ENCODE data around the gene POMGNT1.

Gene POMGNT1

DNA sequence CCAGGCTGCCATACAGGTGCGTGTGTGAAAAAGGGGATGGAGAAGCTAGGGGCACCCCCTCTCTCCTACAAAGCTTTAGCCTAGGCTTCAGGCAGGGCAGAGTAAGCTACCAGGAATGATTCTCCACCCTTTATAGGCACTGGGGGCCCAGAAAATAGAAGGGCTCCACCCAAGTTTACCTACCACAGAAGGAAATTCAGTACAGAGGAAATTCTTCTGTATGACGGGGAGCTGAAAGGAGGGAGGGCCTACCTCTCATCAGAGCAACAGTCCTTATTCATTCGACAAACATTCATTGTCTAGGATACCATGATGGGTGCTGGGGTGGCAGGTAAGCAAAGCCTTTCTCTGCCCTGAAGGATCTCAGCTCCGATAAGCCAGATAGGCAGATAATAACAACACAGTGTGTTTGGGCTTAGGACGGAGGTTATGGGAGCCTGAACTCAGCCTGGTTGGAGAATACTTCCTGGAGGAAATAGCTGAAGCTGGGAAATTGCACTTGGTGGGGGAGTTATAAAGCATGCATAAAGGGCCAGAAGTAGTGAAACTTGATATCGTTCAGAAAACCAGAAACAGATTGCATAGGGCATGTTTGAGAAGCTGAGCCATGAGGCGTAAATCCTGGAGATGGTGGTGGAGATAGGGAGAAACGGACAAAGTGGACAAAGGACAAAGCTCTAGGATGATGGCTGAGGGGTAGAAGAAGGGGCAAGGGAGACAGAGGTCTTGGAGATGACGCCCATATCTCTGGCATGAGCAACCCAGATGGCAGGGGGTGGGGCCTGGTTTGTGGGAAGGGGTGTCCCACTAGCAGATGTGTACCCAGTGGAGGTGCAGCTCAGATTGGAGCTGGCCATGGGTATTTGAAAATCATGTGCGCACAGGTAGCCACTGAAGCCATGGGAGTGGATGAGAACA is 16.6 kb downstream of the POMGNT1 start:
- H3K9ac ChIP-seq (ENCODE audit: low read depth, low read length), result no peak overlapping the region
- peaks cover 10% of the 10 kb centered on the region; the same call in 1 of the 2 replicates for H3K4me1 ChIP-seq (ENCODE audit: insufficient read depth, low read length)
- no peaks in the 10 kb centered on the region for H3K36me3 ChIP-seq (ENCODE audit: insufficient read depth, low read length)
- H3K9me3 ChIP-seq (ENCODE audit: control insufficient read depth, insufficient read depth, low read length), result no peaks in the 10 kb centered on the region

DNA sequence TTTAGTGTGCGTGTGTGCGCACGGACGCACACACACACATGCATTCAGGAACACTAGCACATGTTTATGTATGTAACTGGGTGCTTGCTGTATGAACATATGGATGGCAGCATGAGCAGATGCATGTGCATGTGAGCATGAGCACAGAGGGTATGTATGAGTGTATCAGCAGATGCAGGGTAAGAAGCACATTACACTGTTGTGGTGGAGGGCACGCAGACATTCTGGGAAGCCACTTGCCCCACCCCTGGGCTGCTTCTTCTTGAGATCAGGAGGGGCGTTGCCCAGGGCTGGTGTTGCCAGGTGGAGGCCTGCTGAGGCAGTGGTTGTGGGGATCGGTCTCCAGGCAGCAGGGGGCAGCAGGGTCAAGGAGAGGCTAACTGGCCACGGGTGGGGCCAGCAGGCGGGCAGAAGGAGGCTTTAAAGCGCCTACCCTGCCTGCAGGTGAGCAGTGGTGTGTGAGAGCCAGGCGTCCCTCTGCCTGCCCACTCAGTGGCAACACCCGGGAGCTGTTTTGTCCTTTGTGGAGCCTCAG is 18.1 kb downstream of the POMGNT1 start:
- no peak overlapping the region for H3K9ac ChIP-seq (ENCODE audit: low read depth, low read length)
- peaks cover 10% of the 10 kb centered on the region; the same call in 1 of the 2 replicates for H3K4me1 ChIP-seq (ENCODE audit: insufficient read depth, low read length)
- H3K9me3 ChIP-seq (ENCODE audit: control insufficient read depth, insufficient read depth, low read length), result no peaks in the 10 kb centered on the region
- H3K36me3 ChIP-seq (ENCODE audit: insufficient read depth, low read length), result no peaks in the 10 kb centered on the region

- H3K9ac ChIP-seq (ENCODE audit: low read depth, low read length), result no peak overlapping the region
- H3K4me1 ChIP-seq (ENCODE audit: insufficient read depth, low read length), result peaks cover 17% of the 10 kb centered on the region
- no peaks in the 10 kb centered on the region for H3K36me3 ChIP-seq (ENCODE audit: insufficient read depth, low read length)
- no peaks in the 10 kb centered on the region for H3K9me3 ChIP-seq (ENCODE audit: control insufficient read depth, insufficient read depth, low read length)
Measured at GRCh38 chr1:46179138-46180081, 18.8 kb downstream of the POMGNT1 start.

DNA sequence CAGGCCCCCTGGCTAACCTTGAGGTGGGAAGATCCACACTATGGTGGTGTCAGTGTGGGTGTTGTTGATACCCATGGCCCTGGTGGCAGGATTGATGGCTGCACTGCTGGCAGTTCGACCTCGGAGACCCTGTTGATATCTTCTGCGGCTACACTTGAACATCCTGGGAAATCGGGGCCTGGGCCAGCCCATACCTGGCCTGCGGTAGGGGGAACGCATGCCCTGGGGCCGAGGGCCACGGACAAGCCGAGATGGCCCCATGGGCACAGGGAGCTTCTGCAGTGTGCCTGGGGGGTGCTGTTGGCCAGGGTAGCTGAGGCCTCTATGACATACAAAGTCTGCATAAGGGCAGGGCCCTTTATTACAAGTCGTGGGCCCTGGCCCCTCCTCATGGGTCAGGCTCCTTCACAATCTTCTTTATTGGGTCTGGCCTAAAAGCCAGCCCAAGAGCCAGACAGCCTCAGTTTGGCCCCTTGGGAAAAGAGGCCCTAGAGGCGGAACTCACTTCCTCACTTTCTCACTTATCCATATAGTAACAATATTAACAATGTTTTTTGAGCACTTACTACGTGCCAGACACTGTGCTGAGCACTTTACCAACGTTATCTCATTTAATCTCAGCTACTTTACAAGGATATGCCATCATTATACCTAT is 21.9 kb downstream of the POMGNT1 start, which contains the start of gene P3R3URF:
Gene P3R3URF (minus strand): TSS at position 278 of the 655 bp plus-strand sequence. CDS start 17 bp downstream, at position 261.
- Histone ChIP-seq H3K9me3 (ENCODE audit: control insufficient read depth, insufficient read depth, low read length) (no peaks in the 10 kb centered on the region), H3K9ac (ENCODE audit: low read depth, low read length) (no peak within 1 kb of the TSS), H3K4me1 (ENCODE audit: insufficient read depth, low read length) (peaks cover 33% of the 10 kb centered on the region), H3K36me3 (ENCODE audit: insufficient read depth, low read length) (no peaks in the 10 kb centered on the region)

- Histone ChIP-seq H3K36me3 (ENCODE audit: insufficient read depth, low read length) (no peaks in the 10 kb centered on the region), H3K4me1 (ENCODE audit: insufficient read depth, low read length) (peaks cover 30% of the 10 kb centered on the region), H3K9me3 (ENCODE audit: control insufficient read depth, insufficient read depth, low read length) (no peaks in the 10 kb centered on the region), H3K9ac (ENCODE audit: low read depth, low read length) (no peak overlapping the region)
Measured at GRCh38 chr1:46175243-46175642, 23.0 kb downstream of the POMGNT1 start.

DNA sequence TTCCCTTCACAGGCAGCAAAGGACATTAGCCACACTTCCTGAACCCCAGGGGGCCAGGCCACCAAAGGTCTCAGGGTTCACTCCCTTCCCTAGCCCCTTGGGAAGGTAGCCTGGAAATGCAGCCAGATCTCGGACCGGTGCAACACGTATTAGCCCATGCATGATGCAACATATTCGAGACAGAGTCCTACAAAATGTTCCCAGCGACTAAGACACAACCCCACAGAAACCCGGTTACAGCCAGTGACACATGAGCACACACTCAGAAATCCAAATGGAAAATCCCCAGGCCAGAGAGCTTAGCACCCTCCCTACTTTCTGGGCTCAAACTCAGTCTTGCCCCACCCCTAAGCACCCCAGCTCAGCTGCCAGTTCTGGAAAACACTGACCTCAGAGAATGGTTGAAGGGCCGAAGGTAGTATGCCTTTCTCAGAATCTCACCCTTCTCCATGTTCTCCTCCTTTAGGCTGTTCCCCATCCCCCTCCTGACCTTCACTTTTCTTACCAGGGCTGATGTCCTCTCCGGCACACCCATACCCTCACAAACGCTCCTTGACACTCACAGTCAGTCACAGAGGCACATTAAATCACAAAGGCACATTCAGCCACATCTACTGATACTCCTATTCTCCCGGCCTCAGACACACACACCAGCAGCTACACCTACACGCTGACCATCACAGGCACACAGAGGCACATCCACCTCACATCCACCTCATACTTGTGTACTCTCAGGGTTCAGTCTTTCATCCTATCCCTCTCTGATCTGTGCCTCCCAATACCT is 23.6 kb downstream of the POMGNT1 start, which contains the start of gene TSPAN1:
Gene TSPAN1 (plus strand): TSS at position 640 of the 784 bp plus-strand sequence. CDS start 6,021 bp downstream, outside the sequence.
- peaks cover 25% of the 10 kb centered on the region for H3K4me1 ChIP-seq (ENCODE audit: insufficient read depth, low read length)
- no peak within 1 kb of the TSS for H3K9ac ChIP-seq (ENCODE audit: low read depth, low read length)
- no peaks in the 10 kb centered on the region for H3K36me3 ChIP-seq (ENCODE audit: insufficient read depth, low read length)
- no peaks in the 10 kb centered on the region for H3K9me3 ChIP-seq (ENCODE audit: control insufficient read depth, insufficient read depth, low read length)

- no peaks in the 10 kb centered on the region for H3K9me3 ChIP-seq (ENCODE audit: control insufficient read depth, insufficient read depth, low read length)
Measured at GRCh38 chr1:46173361-46173856, 24.8 kb downstream of the POMGNT1 start.

GRCh38 chr1:46172321-46172720 is 25.9 kb downstream of the POMGNT1 start:
- Histone ChIP-seq H3K36me3 (ENCODE audit: insufficient read depth, low read length) (no peaks in the 10 kb centered on the region), H3K9ac (ENCODE audit: low read depth, low read length) (no peak overlapping the region), H3K4me1 (ENCODE audit: insufficient read depth, low read length) (peaks cover 23% of the 10 kb centered on the region), H3K9me3 (ENCODE audit: control insufficient read depth, insufficient read depth, low read length) (no peaks in the 10 kb centered on the region)

More at GRCh38 chr1:46173361-46173856, 24.8 kb downstream of the POMGNT1 start:
- H3K36me3 ChIP-seq (ENCODE audit: insufficient read depth, low read length), result no peaks in the 10 kb centered on the region
- peaks cover 23% of the 10 kb centered on the region for H3K4me1 ChIP-seq (ENCODE audit: insufficient read depth, low read length)
- no peak overlapping the region for H3K9ac ChIP-seq (ENCODE audit: low read depth, low read length)

GRCh38 chr1:46171871-46172270 is 26.4 kb downstream of the POMGNT1 start:
- Histone ChIP-seq H3K9me3 (ENCODE audit: control insufficient read depth, insufficient read depth, low read length) (no peaks in the 10 kb centered on the region), H3K9ac (ENCODE audit: low read depth, low read length) (no peak overlapping the region), H3K4me1 (ENCODE audit: insufficient read depth, low read length) (peaks cover 23% of the 10 kb centered on the region), H3K36me3 (ENCODE audit: insufficient read depth, low read length) (no peaks in the 10 kb centered on the region)

- Histone ChIP-seq H3K36me3 (ENCODE audit: insufficient read depth, low read length) (no peaks in the 10 kb centered on the region), H3K9ac (ENCODE audit: low read depth, low read length) (no peak overlapping the region), H3K9me3 (ENCODE audit: control insufficient read depth, insufficient read depth, low read length) (no peaks in the 10 kb centered on the region), H3K4me1 (ENCODE audit: insufficient read depth, low read length) (peaks cover 23% of the 10 kb centered on the region)
Measured at GRCh38 chr1:46171351-46171750, 26.9 kb downstream of the POMGNT1 start.

- H3K4me1 ChIP-seq (ENCODE audit: insufficient read depth, low read length), result peaks cover 21% of the 10 kb centered on the region
- H3K9ac ChIP-seq (ENCODE audit: low read depth, low read length), result no peak overlapping the region
- no peaks in the 10 kb centered on the region for H3K36me3 ChIP-seq (ENCODE audit: insufficient read depth, low read length)
- no peaks in the 10 kb centered on the region for H3K9me3 ChIP-seq (ENCODE audit: control insufficient read depth, insufficient read depth, low read length)
Measured at GRCh38 chr1:46169811-46170454, 28.3 kb downstream of the POMGNT1 start.

DNA sequence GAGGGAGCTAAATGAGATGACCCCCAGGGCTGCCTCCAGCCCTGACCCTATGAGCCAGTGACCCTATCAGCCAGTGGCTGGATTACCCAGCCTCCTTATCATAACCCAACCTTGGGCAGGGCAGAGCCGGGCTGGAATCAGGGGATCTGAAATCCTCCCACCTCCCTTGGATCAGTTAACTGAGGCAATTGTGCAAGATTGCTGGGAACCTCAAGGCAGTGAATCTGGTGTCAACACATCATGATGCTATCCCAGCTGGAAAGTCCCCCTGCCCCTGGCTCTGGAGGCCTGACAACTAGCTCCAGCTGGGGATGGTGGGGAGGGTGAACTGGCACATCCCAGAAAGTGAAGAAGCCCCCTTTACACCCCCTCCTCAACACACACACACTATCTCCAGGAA is 29.8 kb downstream of the POMGNT1 start:
- Histone ChIP-seq H3K4me1 (ENCODE audit: insufficient read depth, low read length) (peaks cover 6% of the 10 kb centered on the region), H3K36me3 (ENCODE audit: insufficient read depth, low read length) (no peaks in the 10 kb centered on the region), H3K9ac (ENCODE audit: low read depth, low read length) (no peak overlapping the region), H3K9me3 (ENCODE audit: control insufficient read depth, insufficient read depth, low read length) (no peaks in the 10 kb centered on the region)

Measured in ES-I3 (cell line).